H7 (cell line): ENCODE data around the gene KRTAP10-9. TPM values are rescaled to one million over a fixed set of nuclear protein-coding genes. Genes with fewer than 3 reads are reported as not detected.
"Not testable (repeated sequence)": the region's sequence is repeated elsewhere in the genome, so short reads cannot be mapped to it uniquely, and the experiment has no call there.

Experiments used
- DNase-seq: peaks from one replicate; pipeline ENCODE4 v3.0.0; 2012
- H3K27me3 ChIP-seq: 2 replicates; pipeline ENCODE4 v1.6.0; 2011; ENCODE audit warnings: mild to moderate bottlenecking, low read length; ENCODE audit not compliant: control insufficient read depth, insufficient read depth
- H3K36me3 ChIP-seq: replicated peaks from 2 replicates; pipeline ENCODE4 v1.5.1; 2011; ENCODE audit warnings: low read length; ENCODE audit not compliant: control insufficient read depth, insufficient read depth
- H3K4me3 ChIP-seq: 2 replicates; pipeline ENCODE4 v1.5.1; 2011; ENCODE audit warnings: low read depth, mild to moderate bottlenecking, control low read depth, low read length, moderate library complexity; ENCODE audit not compliant: insufficient read depth
- total RNA-seq: library from RNA; depleted of rRNA; stranded (reverse); fragments of >200 nt; shearing (Covaris generic); gene quantifications from 2 replicates; pipeline ENCODE4 v1.2.3, GENCODE V29; 2014; rRNA removed

Gene KRTAP10-9
- not detected in 2 replicates for total RNA-seq

- DNase-seq, result peak; percentile 30
- Histone ChIP-seq H3K4me3 (no peak within 1 kb of the TSS), H3K36me3 (no peaks in the 10 kb centered on the region), H3K27me3 (no peaks in the 10 kb centered on the region)
Measured at GRCh38 chr21:44626673-44627143, at the start of gene KRTAP10-9. TSS of gene KRTAP10-9 (plus strand) at chr21:44627093. CDS start at chr21:44627172, 79 bp downstream.

DNA sequence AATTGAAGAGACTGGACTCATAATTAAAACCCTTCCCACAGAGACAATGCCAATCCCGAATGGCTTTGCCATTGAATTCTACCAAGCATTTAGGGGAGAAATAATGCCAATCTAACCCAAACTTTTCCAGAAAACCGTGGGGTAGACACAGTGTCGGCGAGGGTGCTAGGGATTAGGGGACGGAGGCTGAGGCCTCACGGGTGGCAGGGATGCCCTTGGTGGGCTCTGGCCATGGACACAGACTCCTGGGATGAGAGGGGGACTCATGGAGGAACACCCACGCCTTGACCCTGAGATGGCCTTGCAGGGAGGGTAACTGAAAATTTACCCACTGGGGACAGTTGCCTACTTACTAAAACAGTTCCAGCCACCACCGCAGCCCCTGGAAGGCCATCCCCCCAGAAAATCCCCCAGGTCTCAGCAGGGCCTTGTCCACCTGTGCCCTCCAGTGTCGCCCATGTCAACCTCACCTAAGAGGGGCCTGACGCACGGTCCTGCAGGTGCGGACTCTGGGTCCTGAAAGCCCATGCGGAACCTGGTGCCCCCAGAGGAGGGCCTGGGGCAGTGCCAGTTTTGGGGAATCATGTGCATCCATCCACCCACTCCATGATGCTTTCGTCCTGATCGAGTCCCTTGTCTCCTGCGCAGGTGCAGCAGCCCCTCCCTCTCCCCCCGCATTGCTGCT lies 48.4 kb upstream of the KRTAP10-9 start:
- Histone ChIP-seq H3K27me3 (no peaks in the 10 kb centered on the region), H3K4me3 (no peak overlapping the region), H3K36me3 (no peaks in the 10 kb centered on the region)
- peak; percentile 23 for DNase-seq

- H3K36me3 ChIP-seq, result no peaks in the 10 kb centered on the region
- H3K27me3 ChIP-seq, result no peaks in the 10 kb centered on the region
- no peak overlapping the region for H3K4me3 ChIP-seq
- DNase-seq, result peak; percentile 14
Measured at GRCh38 chr21:44579056-44579832, 47.6 kb upstream of the KRTAP10-9 start.

GRCh38 chr21:44579833-44580144 lies 47.1 kb upstream of the KRTAP10-9 start:
- Histone ChIP-seq H3K36me3 (no peaks in the 10 kb centered on the region), H3K27me3 (no peaks in the 10 kb centered on the region), H3K4me3 (no peak overlapping the region)
- no peak for DNase-seq

- H3K36me3 ChIP-seq, DNase-seq, H3K4me3 ChIP-seq, H3K27me3 ChIP-seq: not testable (repeated sequence)
Measured at GRCh38 chr21:44580231-44580821, 46.6 kb upstream of the KRTAP10-9 start, which contains the start of gene KRTAP10-5. TSS of gene KRTAP10-5 (minus strand) at chr21:44580604. CDS start at chr21:44580578, 26 bp downstream.

- Histone ChIP-seq H3K27me3 (no peaks in the 10 kb centered on the region), H3K4me3 (no peak overlapping the region), H3K36me3 (no peaks in the 10 kb centered on the region)
- no peak for DNase-seq
Measured at GRCh38 chr21:44581158-44581557, 45.7 kb upstream of the KRTAP10-9 start.

GRCh38 chr21:44582055-44582454 lies 44.8 kb upstream of the KRTAP10-9 start:
- Histone ChIP-seq H3K27me3 (no peaks in the 10 kb centered on the region), H3K36me3 (no peaks in the 10 kb centered on the region), H3K4me3 (no peak overlapping the region)
- no peak for DNase-seq

- Histone ChIP-seq H3K27me3 (no peaks in the 10 kb centered on the region), H3K4me3 (no peak overlapping the region), H3K36me3 (no peaks in the 10 kb centered on the region)
- no peak for DNase-seq
Measured at GRCh38 chr21:44583089-44583799, 43.6 kb upstream of the KRTAP10-9 start.

- no peaks in the 10 kb centered on the region for H3K27me3 ChIP-seq
- H3K36me3 ChIP-seq, result no peaks in the 10 kb centered on the region
- no peak for DNase-seq
- no peak overlapping the region for H3K4me3 ChIP-seq
Measured at GRCh38 chr21:44583800-44584147, 43.1 kb upstream of the KRTAP10-9 start.

DNA sequence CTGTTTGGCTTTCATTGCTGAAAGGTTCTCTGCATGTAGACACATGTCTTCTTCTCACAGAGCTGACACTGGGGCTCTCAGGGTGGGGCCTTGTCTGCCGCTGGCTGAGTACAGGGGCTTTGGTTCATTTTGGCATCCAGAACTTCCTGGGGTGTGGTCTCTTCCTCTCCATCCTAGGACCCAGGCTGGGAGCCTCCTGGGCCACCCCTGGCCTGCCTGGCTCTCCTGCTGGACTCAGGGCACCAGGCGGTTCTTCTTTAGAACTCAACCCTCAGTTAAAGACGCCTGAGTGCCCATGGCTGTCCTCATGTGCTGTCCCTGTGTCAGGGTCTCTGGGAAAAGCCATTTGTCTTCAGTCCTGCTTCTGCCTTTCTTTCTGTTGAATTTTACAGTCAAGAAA lies 41.0 kb upstream of the KRTAP10-9 start:
- H3K4me3 ChIP-seq, result no peak overlapping the region
- no peaks in the 10 kb centered on the region for H3K27me3 ChIP-seq
- no peaks in the 10 kb centered on the region for H3K36me3 ChIP-seq
- no peak for DNase-seq

- DNase-seq, result no peak
- H3K36me3 ChIP-seq, result no peaks in the 10 kb centered on the region
- H3K27me3 ChIP-seq, result no peaks in the 10 kb centered on the region
- no peak overlapping the region for H3K4me3 ChIP-seq
Measured at GRCh38 chr21:44589094-44589493, 37.8 kb upstream of the KRTAP10-9 start.

- Histone ChIP-seq H3K4me3 (no peak overlapping the region), H3K36me3 (no peaks in the 10 kb centered on the region), H3K27me3 (no peaks in the 10 kb centered on the region)
- no peak for DNase-seq
Measured at GRCh38 chr21:44589586-44590305, 37.1 kb upstream of the KRTAP10-9 start.

DNA sequence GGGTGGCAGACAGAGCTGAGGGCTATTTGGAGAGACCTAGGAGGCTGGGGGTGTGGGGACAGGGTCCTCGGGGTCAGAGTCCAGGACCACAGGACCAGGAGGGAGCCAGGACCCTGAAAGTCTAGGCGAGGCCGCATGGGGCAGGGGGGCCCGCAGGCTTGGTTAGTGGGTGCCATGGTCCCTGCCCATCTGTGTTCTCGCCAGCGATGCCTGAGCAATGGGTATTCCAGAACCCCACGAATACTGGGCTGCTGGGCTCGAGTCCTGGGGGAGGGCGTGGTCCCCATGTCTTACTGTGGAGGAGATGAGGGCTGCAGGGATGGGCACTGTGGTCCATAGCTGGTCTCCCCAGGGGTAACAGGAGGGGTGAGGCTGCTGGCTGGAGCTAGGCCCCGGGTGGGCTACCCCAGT lies 36.6 kb upstream of the KRTAP10-9 start:
- Histone ChIP-seq H3K4me3 (no peak overlapping the region), H3K36me3 (no peaks in the 10 kb centered on the region), H3K27me3 (no peaks in the 10 kb centered on the region)
- no peak for DNase-seq
